Cardiac muscle cell (in vitro differentiated cells and primary cell): ENCODE results near the gene CREB5. TPM values are rescaled to one million over a fixed set of nuclear protein-coding genes. Genes with fewer than 3 reads are reported as not detected.

ENCODE experiments used
- DNase-seq, 2 donors: peaks; one replicate each; pipeline versions ENCODE4 v3.0.0 to v3.0.0-alpha.2; 2010 to 2017; ENCODE audit warnings: low read depth in 1 of 2, low spot score in 1 of 2
- H3K27ac ChIP-seq: fragments of 200-600 bp; sonication (generic); 2 replicates; pipeline ENCODE4 v1.5.1; 2016
- H3K27me3 ChIP-seq: fragments of 200-600 bp; sonication (generic); 2 replicates; pipeline ENCODE4 v1.6.0; 2016; ENCODE audit warnings: control low read depth
- H3K36me3 ChIP-seq: fragments of 200-600 bp; sonication (generic); 2 replicates; pipeline ENCODE4 v1.5.1; 2016; ENCODE audit warnings: control low read depth
- H3K4me1 ChIP-seq: fragments of 200-600 bp; sonication (generic); 2 replicates; pipeline ENCODE4 v1.8.1; 2017; ENCODE audit warnings: low read depth, mild to moderate bottlenecking, mixed run types
- H3K4me3 ChIP-seq: fragments of 200-600 bp; sonication (generic); 2 replicates; pipeline ENCODE4 v1.5.1; 2016; ENCODE audit warnings: mild to moderate bottlenecking
- H3K9me3 ChIP-seq: fragments of 200-600 bp; sonication (generic); 2 replicates; pipeline ENCODE4 v1.5.1; 2017; ENCODE audit warnings: low read depth, mild to moderate bottlenecking, control low read depth
- CTCF ChIP-seq: IDR thresholded peaks from 2 replicates; pipeline ENCODE4 v1.5.1; 2012; ENCODE audit warnings: low read depth, mild to moderate bottlenecking, low read length
- polyA plus RNA-seq: library from polyadenylated mRNA; unstranded; fragments of >200 nt; fragmentation: Nextera tagmentation; extraction: Ambion mirVana; gene quantifications from 2 replicates; pipeline ENCODE4 v1.2.1, GENCODE V29; 2016
- total RNA-seq: library from RNA; depleted of rRNA; stranded (reverse); fragments of >200 nt; gene quantifications from 2 replicates; pipeline ENCODE4 v1.2.3, GENCODE V29; 2016

CREB5 gene
- total and polyA plus RNA-seq, 2 experiments from 2014 or later: 4.6 TPM

- H3K36me3 ChIP-seq: no peaks in the 10 kb centered on the region
- DNase-seq: no peak
- no peaks in the 10 kb centered on the region for H3K9me3 ChIP-seq
- H3K4me1 ChIP-seq: peaks cover 10% of the 10 kb centered on the region
- H3K27me3 ChIP-seq: no peaks in the 10 kb centered on the region
- TF ChIP-seq CTCF: no peak
- no peak overlapping the region for H3K4me3 ChIP-seq
- H3K27ac ChIP-seq: no peak overlapping the region
Observed at GRCh38 chr7:28668085-28668484, 255.8 kb downstream of the CREB5 start.

GRCh38 chr7:28669330-28669729 is 257.0 kb downstream of the CREB5 start:
- Histone ChIP-seq H3K9me3 (no peaks in the 10 kb centered on the region), H3K4me3 (no peak overlapping the region), H3K36me3 (no peaks in the 10 kb centered on the region), H3K4me1 (peaks cover 10% of the 10 kb centered on the region), H3K27me3 (no peaks in the 10 kb centered on the region), H3K27ac (no peak overlapping the region)
- DNase-seq: no peak
- TF ChIP-seq CTCF: no peak

GRCh38 chr7:28671526-28671925 is 259.2 kb downstream of the CREB5 start:
- no peak for DNase-seq
- peaks cover 10% of the 10 kb centered on the region for H3K4me1 ChIP-seq
- H3K36me3 ChIP-seq: no peaks in the 10 kb centered on the region
- no peak overlapping the region for H3K27ac ChIP-seq
- no peak for TF ChIP-seq CTCF
- no peaks in the 10 kb centered on the region for H3K27me3 ChIP-seq
- no peaks in the 10 kb centered on the region for H3K9me3 ChIP-seq
- H3K4me3 ChIP-seq: no peak overlapping the region

GRCh38 chr7:28672397-28672797 is 260.1 kb downstream of the CREB5 start:
- peaks cover 7% of the 10 kb centered on the region for H3K4me1 ChIP-seq
- no peaks in the 10 kb centered on the region for H3K27me3 ChIP-seq
- TF ChIP-seq CTCF: no peak
- peak in 1 of 2 donors; percentile 13 for DNase-seq
- no peak overlapping the region for H3K4me3 ChIP-seq
- no peaks in the 10 kb centered on the region for H3K36me3 ChIP-seq
- H3K27ac ChIP-seq: no peak overlapping the region
- H3K9me3 ChIP-seq: no peaks in the 10 kb centered on the region

GRCh38 chr7:28674359-28674782 is 262.1 kb downstream of the CREB5 start:
- no peak overlapping the region for H3K4me3 ChIP-seq
- H3K36me3 ChIP-seq: no peaks in the 10 kb centered on the region
- no peak overlapping the region for H3K27ac ChIP-seq
- peaks cover 6% of the 10 kb centered on the region for H3K4me1 ChIP-seq
- no peak for TF ChIP-seq CTCF
- no peaks in the 10 kb centered on the region for H3K27me3 ChIP-seq
- no peak for DNase-seq
- no peaks in the 10 kb centered on the region for H3K9me3 ChIP-seq

- no peak for DNase-seq
- no peak for TF ChIP-seq CTCF
- H3K4me3 ChIP-seq: no peak overlapping the region
Observed at GRCh38 chr7:28675429-28675828, 263.1 kb downstream of the CREB5 start.

More at GRCh38 chr7:28675429-28675828, 263.1 kb downstream of the CREB5 start:
- Histone ChIP-seq H3K4me1 (peaks cover 6% of the 10 kb centered on the region), H3K27ac (no peak overlapping the region), H3K27me3 (no peaks in the 10 kb centered on the region), H3K9me3 (no peaks in the 10 kb centered on the region), H3K36me3 (no peaks in the 10 kb centered on the region)
